Inferior parietal cortex (tissue), 1 donor: ENCODE results near the gene SSH3.

Experiments used
- DNase-seq: peaks from one replicate; pipeline ENCODE4 v3.0.0-alpha.2; 2016; ENCODE audit errors: extremely low spot score

The SSH3 gene

DNA sequence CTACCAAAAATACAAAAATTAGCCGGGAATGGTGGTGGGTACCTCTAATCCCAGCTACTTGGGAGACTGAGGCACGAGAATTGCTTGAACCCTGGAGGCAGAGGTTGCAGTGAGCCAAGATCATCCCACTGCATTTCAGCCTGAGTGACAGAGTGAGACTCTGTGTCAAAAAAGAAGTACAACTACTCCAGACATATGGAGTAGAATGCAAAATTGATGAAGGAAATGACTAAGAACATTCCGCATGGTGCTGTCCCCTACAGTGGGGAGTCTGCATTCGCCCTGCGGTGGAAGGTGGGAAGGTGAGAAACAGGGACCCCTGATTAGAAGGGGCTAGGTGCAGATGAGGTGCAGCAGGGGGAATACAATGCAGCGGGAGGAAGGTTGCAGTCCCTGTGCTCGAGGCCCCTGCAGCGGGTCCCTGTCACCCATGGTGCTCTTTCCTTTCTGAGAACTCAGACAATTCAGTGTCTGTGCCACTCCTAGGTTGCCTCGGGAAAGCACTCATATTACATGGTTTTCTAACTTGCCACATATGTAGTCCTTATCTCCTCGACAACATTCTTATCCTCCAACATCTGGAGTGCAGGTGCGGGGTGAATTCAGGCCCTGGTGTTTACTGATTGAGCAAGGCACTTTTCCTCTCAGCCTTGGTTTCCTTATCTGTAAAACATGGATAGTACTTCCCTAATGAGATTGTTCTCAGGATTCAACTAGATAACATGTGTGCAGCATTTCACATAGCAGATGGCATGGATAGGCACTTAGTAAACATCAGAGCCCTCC lies 44.8 kb downstream of the SSH3 start:
- DNase-seq: no peak

DNA sequence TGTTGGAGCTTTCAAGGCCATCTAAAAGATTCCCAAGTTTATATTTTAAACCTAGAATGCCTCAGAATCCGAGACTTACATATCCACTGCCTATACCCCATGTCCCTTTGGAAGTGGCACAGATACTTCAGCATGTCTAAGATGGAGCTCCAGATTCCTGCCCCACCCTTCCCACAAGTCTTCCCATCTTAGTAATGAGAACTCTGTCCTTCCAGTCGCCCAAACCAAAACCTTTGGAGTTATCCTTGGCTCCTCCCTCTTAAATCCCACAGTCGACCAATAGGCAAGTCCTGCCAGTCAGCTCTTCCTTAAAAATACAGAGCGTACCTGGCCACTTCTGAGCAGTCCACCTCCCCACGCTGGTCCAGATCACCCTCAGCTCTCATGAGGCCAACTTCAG lies 45.7 kb downstream of the SSH3 start:
- no peak for DNase-seq

GRCh38 chr11:67349457-67349856 lies 46.1 kb downstream of the SSH3 start:
- DNase-seq: no peak

- no peak for DNase-seq
These were observed 46.7 kb downstream of the SSH3 start for GRCh38 chr11:67349928-67350465.

GRCh38 chr11:67351275-67352005 lies 48.1 kb downstream of the SSH3 start:
- DNase-seq: peak; percentile 78

- DNase-seq: no peak
These were observed 49.4 kb downstream of the SSH3 start for GRCh38 chr11:67352546-67353316.

DNA sequence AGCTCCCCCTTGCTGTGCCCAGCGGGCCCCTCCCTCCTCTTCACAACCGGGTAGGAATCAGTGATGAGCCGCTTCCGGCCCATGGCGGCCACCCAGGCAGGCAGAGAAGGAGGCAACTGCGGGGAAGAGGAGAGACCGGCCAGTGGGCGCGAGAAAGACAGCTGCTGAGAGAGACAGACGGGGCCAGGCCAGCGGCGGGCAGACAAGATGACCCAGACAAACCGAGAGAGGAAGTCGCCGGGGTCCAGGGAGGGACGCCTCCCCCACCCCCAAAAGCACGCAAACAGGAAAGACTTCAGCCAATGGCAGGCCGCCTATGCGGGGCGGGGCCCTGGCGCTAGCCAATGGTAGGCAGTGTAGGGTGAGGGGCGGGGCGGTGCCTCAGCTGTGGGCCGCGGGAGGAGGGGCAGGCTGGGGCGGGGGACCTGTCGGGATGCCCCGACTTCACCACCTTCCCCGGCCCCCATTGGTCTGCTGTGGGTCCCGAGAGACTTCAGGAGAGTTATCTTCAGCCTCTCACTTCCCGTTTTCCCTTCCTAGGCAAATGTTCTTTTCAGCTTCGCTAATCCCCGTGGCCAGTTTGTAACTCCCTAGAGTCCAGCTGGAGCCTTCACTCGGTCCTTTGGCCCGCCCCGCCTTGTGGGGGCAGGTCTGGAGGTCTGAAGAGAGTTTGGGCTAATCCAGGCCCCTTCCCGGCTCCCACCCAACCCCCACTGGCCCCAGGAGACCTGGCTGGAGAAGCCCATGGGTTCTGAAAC lies 50.2 kb downstream of the SSH3 start, which contains the start of gene POLD4:
Gene POLD4 (minus strand): TSS at position 230 of the 758 bp plus-strand sequence. CDS start 147 bp downstream, at position 83.
- DNase-seq: peak; percentile 90

DNA sequence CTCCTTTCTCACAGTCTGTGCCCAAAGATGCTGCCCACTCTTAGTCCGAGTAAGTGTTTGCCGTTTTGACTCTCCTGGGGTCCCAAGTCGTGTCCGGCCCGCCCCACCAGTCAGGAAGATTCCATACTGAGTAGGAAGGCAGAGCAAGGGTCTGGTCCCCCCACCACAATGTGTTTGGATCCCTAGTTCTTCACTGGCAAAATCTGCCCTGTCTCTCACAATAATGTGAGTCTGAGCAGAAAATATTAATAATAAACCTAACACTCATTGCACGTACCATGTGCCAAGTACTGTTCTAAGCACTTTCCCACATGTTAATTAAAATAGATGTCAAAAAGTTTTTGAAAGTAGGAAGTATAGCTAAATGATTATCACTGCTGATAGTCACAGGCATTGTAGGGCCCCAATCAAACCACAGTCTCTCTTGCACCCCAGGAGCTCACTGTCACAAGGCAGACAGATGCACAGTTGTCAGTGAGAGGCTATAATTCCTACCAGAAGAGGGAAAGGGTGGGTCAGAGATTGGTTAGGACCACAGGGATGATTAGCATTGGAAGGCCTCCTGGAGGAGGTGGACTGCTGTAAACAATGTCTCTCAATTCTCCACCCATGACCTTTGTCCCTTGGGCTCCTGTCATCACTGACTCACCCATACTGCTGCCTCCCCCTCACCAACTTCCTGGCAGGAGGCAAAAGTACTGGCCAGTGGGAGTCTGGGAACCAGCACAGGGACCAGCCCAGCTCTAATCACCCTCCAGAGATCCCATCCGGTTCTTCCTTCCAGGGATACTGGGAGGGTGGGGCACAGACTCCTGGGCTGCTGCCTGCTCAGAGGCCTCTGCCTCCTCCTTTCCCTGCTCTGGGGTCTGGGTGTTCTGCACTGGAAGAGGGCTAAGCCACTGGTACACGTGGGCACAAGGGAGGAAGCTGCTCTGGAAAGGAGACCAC lies 51.0 kb downstream of the SSH3 start:
- DNase-seq: no peak

GRCh38 chr11:67355023-67355793 lies 51.9 kb downstream of the SSH3 start:
- no peak for DNase-seq

DNA sequence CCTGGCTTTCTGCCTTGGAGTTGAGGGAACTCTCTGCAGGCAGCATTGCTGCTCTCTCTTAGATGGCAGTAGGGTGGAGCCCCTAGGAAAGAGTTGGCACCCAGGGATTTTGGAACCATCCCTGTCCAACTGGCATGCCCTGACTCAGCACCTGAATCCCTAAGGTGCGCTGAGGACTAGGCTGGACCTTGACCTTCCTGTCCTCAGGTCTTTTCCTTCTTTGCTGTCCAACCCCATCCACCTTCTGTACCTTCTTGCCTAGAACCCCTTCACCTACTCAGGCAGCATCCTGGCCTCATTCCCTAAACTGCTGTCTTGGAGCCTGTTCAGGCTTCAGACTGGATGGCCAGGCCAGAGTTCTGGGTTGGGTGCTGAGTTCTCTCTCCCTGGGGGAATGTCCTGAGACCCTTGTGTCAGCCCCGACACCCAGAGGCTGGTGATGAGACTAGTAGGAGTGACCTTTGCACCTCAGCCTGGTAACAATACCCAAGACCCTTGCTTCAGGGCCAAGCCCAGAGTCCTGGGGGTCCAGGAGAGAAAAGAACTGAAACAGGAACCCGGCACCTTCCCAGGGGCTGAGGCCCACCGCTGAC lies 52.6 kb downstream of the SSH3 start:
- no peak for DNase-seq

GRCh38 chr11:67356387-67356863 lies 53.1 kb downstream of the SSH3 start:
- no peak for DNase-seq

DNA sequence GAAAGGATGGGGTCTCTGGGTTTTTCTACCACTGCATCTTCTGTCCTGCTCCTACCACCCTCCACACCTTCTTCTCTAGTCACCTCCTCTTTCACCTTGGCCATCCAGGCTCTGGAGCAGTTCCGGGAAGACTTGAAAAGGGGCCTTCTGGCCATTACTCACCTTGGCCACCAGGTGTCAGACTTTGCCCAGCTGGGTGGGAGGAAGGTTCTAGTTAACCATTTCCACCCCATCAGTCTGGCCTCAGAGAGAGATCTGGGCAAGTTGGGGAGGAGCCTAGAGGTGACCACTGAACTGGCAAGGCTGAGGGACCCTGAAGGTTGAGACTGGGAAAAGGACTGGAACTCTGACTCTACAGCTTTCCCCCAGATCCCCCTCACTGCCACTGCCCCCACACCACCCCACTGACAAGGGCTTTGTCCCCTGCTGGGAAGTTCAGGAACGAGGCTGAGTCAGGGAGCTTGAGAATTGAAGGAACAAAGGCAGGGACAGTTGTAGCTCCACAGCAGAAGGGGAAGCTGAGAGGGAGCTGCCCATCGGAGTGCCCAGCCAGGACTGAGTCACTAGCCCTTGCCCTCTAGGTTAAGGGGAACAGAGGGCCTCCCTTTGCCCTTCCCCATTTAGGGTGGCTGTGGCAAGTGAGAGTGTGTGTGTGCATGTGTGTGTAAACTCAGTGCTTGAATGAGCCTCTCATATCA lies 53.7 kb downstream of the SSH3 start:
- DNase-seq: peak; percentile 75

DNA sequence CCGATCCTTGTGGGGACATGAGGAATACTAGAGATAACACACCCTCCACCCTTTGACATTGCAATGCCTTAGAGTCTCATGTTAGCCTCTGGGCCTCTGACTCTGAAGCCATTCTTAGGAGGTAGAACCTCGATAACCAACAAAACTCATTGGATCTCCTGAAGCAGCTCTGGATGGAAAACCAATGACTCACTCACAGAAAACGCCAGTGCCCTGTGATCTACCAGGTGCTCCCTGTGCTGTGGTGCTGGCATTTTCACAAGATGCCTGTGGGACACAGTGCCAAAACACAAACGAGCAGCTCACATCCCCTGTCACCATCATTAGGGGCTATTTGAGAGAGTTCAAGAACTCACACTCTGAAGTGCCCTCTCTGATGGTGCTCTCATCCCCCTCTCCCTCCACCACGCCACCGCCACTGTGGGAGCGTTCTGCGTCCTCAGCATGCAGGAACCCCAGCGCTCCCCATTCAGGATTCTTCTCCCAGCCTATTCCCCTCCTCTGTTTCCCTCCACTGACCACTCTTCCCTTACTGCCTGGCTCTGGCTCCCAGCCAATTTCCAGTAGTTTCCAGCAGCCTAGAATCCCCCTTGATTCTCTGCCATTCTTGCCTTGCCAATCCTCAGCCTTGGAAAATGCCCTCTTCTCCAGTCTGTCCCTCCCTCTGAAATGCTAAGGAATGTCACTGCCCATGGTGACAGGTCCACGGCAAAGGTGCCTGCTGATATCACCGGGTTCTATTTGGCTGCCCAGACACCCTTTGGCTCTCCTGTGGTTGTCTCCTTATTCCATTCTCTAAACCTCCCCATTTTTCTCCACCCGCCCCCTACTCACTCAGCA lies 54.7 kb downstream of the SSH3 start:
- DNase-seq: no peak
